GM12875 (cell line): ENCODE measurements around the gene TRIM72.

Experiments used
- H3K4me3 ChIP-seq: one replicate; pipeline ENCODE4 v1.5.1; 2011; ENCODE audit warnings: low read depth, low read length, control low read depth
- CTCF ChIP-seq: IDR thresholded peaks from 2 replicates; pipeline ENCODE4 v1.5.1; 2011; ENCODE audit warnings: low read depth, mild to moderate bottlenecking, control low read depth, inconsistent platforms, low read length, moderate library complexity, borderline replicate concordance; ENCODE audit not compliant: insufficient read depth

TRIM72 gene

GRCh38 chr16:31206776-31207175 is 7.1 kb upstream of the TRIM72 start:
- H3K4me3 ChIP-seq = no peak overlapping the region
- no peak for TF ChIP-seq CTCF

- TF ChIP-seq CTCF = no peak
- no peak overlapping the region for H3K4me3 ChIP-seq
These were observed 577 bp upstream of the TRIM72 start for GRCh38 chr16:31213342-31213741.

GRCh38 chr16:31214708-31215286 is 878 bp downstream of the TRIM72 start:
- H3K4me3 ChIP-seq = no peak overlapping the region
- TF ChIP-seq CTCF = no peak

GRCh38 chr16:31215287-31216162 is 1.6 kb downstream of the TRIM72 start:
- no peak for TF ChIP-seq CTCF
- H3K4me3 ChIP-seq = no peak overlapping the region

GRCh38 chr16:31216422-31217135 is 2.7 kb downstream of the TRIM72 start, which contains the start of gene PYDC1:
PYDC1 (minus strand) TSS chr16:31217135; CDS start chr16:31217028, 107 bp downstream.
- no peak for TF ChIP-seq CTCF
- H3K4me3 ChIP-seq = no peak within 1 kb of the TSS

GRCh38 chr16:31217136-31217530 is 3.2 kb downstream of the TRIM72 start:
- H3K4me3 ChIP-seq = no peak overlapping the region
- TF ChIP-seq CTCF = no peak
